Gastroesophageal sphincter (tissue), 4 donors: ENCODE data around the gene NAA80. TPM values are rescaled to one million over a fixed set of nuclear protein-coding genes. Genes with fewer than 3 reads are reported as not detected.

Source experiments
- ATAC-seq: fragments of 150-250 bp; one replicate; pipeline ENCODE4 v1.9.1; 2016; ENCODE audit warnings: mild to moderate bottlenecking, moderate library complexity
- H3K27ac ChIP-seq, 4 donors: fragments of 200-600 bp; sonication (generic) in 3 of 4; 1 replicate in 3 of 4; 2 replicates in 1 of 4; pipeline ENCODE4 v1.5.1; 2016 to 2019
- H3K27me3 ChIP-seq: fragments of 200-600 bp; sonication (generic); one replicate; pipeline ENCODE4 v1.5.1; 2019
- H3K36me3 ChIP-seq, 2 donors: fragments of 200-600 bp; sonication (generic); one replicate each; pipeline ENCODE4 v1.5.1; 2019; ENCODE audit warnings: control low read depth in 1 of 2
- H3K4me1 ChIP-seq, 3 donors: fragments of 200-600 bp; sonication (generic); 1 replicate in 2 of 3; 2 replicates in 1 of 3; pipeline ENCODE4 v1.5.1; 2016 to 2019; ENCODE audit warnings: control low read depth in 2 of 3
- H3K4me3 ChIP-seq, 2 donors: fragments of 200-600 bp; sonication (generic); one replicate each; pipeline ENCODE4 v1.5.1; 2019; ENCODE audit warnings: mild to moderate bottlenecking in 1 of 2, moderate library complexity in 1 of 2
- H3K9me3 ChIP-seq, 3 donors: fragments of 200-600 bp; sonication (generic); one replicate each; pipeline ENCODE4 v1.5.1; 2017 to 2019; ENCODE audit warnings: control low read depth in 2 of 3
- CTCF ChIP-seq, 4 experiments: fragments of 200-600 bp in 2 of 4; fragments of 450-650 bp in 2 of 4; sonication (generic) in 1 of 4; IDR thresholded peaks; one replicate each; pipeline ENCODE4 v1.5.1; 2017 to 2019; ENCODE audit warnings: antibody characterized with exemption in 4 of 4, mild to moderate bottlenecking in 2 of 4, moderate library complexity in 2 of 4
- EP300 ChIP-seq: sonication (generic); formaldehyde crosslinking; IDR thresholded peaks from one replicate; pipeline ENCODE4 v1.6.1; 2017; ENCODE audit warnings: antibody characterized with exemption, mild to moderate bottlenecking
- POLR2A ChIP-seq, 2 donors: fragments of 450-650 bp; IDR thresholded peaks; one replicate each; pipeline ENCODE4 v1.6.1; 2017; ENCODE audit warnings: antibody characterized with exemption in 2 of 2, mild to moderate bottlenecking in 2 of 2, moderate library complexity in 1 of 2
- POLR2AphosphoS5 ChIP-seq: sonication (generic); formaldehyde crosslinking; IDR thresholded peaks from one replicate; pipeline ENCODE4 v1.6.1; 2017; ENCODE audit warnings: antibody characterized with exemption
- WGBS, 2 donors: methylation state at CpG; one replicate each; pipeline ENCODE4 v1.1.5; 2018; ENCODE audit warnings: low coverage in 1 of 2; 5-methylcytosine and 5-hydroxymethylcytosine counted together
- total RNA-seq, 4 donors: library from RNA; depleted of rRNA; stranded (reverse); fragments of >200 nt; gene quantifications; one replicate each; pipeline ENCODE4 v1.1.0, GENCODE V29; 2016

The NAA80 gene
- total RNA-seq, 4 donors from 2014 or later, result 4.2 to 12.3 (median 7.9) TPM

GRCh38 chr3:50339485-50340146 is 40.4 kb upstream of the NAA80 start:
- WGBS, 2 donors, result 74 to 100% methylated on average over 4 to 6 of the region's 14 CpGs
- ATAC-seq, result no peak
- Histone ChIP-seq H3K4me3 (peak overlapping the region in 1 of 2 donors; percentile 65), H3K27ac (peak overlapping the region in 3 of 4 donors; percentile 91 to 99 (median 94)), H3K27me3 (no peaks in the 10 kb centered on the region), H3K4me1 (peaks cover 0 to 72% (median 43%) of the 10 kb centered on the region in 3 donors), H3K36me3 (peaks cover 0 to 3% of the 10 kb centered on the region in 2 donors), H3K9me3 (no peaks in the 10 kb centered on the region)
- TF ChIP-seq POLR2AphosphoS5 (no peak), CTCF (IDR thresholded peaks at IDR 0.05) (no peak), EP300 (no peak), POLR2A (IDR thresholded peaks at IDR 0.05) (no peak)

DNA sequence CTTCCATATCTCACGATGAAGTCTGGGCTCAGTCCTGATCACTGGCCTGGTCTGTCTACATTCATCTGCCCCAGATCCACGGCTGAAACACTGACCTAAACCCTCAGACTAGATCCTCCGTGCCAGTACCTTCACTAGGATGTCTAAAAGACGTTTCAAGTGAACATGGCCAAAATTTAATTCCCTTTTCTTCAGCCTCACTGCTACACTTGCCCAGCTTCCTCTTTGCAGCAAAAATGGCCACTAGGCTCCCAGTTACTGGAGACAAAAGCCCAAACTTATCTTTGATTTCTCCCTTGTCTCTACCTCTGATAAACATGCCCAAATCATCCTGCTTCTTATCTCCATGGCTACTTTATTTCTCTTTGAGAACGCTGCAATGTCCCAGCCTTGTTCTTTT is 39.8 kb upstream of the NAA80 start:
- H3K27ac ChIP-seq, result peak overlapping the region in 3 of 4 donors; percentile 94 to 99 (median 99)
- peaks cover 0 to 78% (median 49%) of the 10 kb centered on the region in 3 donors for H3K4me1 ChIP-seq
- no peak for ATAC-seq
- no peak for TF ChIP-seq POLR2A (IDR thresholded peaks at IDR 0.05)
- no peak for TF ChIP-seq EP300
- WGBS, 2 donors, result 0 to 60% methylated on average over 1 to 5 of the region's 5 CpGs
- H3K36me3 ChIP-seq, result peaks cover 0 to 6% of the 10 kb centered on the region in 2 donors
- H3K9me3 ChIP-seq, result no peaks in the 10 kb centered on the region
- H3K4me3 ChIP-seq, result peak overlapping the region in 1 of 2 donors; percentile 91
- no peaks in the 10 kb centered on the region for H3K27me3 ChIP-seq

DNA sequence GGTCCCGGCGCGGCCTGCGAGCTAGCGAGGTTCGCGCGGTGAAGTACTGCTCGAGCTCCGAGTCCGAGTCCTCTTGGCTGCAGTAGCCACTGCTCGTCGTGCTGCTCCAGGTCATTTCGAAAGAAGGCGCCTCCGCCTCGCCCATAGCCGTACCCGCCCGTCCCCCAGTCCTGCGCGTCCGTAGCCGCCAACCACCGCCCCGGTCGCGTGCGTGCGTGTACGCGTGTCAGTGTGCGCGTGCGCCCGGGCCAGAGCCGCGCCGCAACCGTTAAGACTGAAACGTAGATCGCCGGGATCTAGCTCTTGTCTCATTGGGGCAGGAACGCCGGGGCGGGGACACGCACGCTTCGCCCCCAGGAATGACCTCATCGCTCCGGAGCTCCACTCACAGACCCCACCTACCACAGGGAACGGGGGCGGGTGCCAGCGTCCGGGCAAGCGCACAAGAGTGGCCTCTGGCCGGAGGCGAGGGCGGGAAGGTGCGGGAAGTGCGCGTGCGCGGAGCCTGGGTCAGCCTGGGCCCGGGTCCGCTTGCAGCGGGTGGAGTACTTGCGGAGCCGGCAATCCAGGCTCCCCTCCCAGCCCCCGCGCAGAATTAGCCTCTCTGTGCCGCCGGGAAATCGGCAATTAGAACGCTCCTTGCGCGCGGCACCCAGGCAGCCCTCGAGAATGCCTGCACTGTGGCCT is 38.1 kb upstream of the NAA80 start:
- no peaks in the 10 kb centered on the region for H3K27me3 ChIP-seq
- H3K27ac ChIP-seq, result peak overlapping the region; percentile 81 to 99 (median 96)
- TF ChIP-seq POLR2A (IDR thresholded peaks at IDR 0.05), result peak; percentile 66 to 73
- TF ChIP-seq POLR2AphosphoS5, result peak; percentile 93
- no peak for TF ChIP-seq EP300
- H3K4me1 ChIP-seq, result peaks cover 0 to 95% (median 51%) of the 10 kb centered on the region in 3 donors
- ATAC-seq, result peak; percentile 91
- 0% methylated on average over 4 of the region's 79 CpGs; no CpG with 5 or more reads in 1 of the 2 donors for WGBS, 2 donors
- H3K4me3 ChIP-seq, result peak overlapping the region; percentile 54 to 91
- no peaks in the 10 kb centered on the region for H3K9me3 ChIP-seq
- peaks cover 0 to 11% of the 10 kb centered on the region in 2 donors for H3K36me3 ChIP-seq

GRCh38 chr3:50336452-50337174 is 37.4 kb upstream of the NAA80 start:
- no peak for TF ChIP-seq EP300
- TF ChIP-seq CTCF (IDR thresholded peaks at IDR 0.05), result peak in 1 of 4 experiments; percentile 5
- Histone ChIP-seq H3K27ac (peak overlapping the region; percentile 81 to 99 (median 96)), H3K9me3 (no peaks in the 10 kb centered on the region), H3K4me1 (peaks cover 0 to 94% (median 48%) of the 10 kb centered on the region in 3 donors), H3K4me3 (peak overlapping the region; percentile 54 to 91), H3K27me3 (no peaks in the 10 kb centered on the region), H3K36me3 (peaks cover 0 to 18% of the 10 kb centered on the region in 2 donors)
- no peak for ATAC-seq
- WGBS, 2 donors, result 0% methylated on average over 8 of the region's 31 CpGs; no CpG with 5 or more reads in 1 of the 2 donors

GRCh38 chr3:50334339-50335075 is 35.3 kb upstream of the NAA80 start:
- ATAC-seq, result no peak
- Histone ChIP-seq H3K4me3 (peak overlapping the region in 1 of 2 donors; percentile 4), H3K4me1 (peaks cover 0 to 73% (median 31%) of the 10 kb centered on the region in 3 donors), H3K36me3 (peaks cover 0 to 39% of the 10 kb centered on the region in 2 donors), H3K9me3 (no peaks in the 10 kb centered on the region), H3K27ac (peak overlapping the region; percentile 9 to 99 (median 86)), H3K27me3 (no peaks in the 10 kb centered on the region)
- WGBS, 2 donors, result 55% methylated on average over 4 to 5 of the region's 5 CpGs
- no peak for TF ChIP-seq CTCF (IDR thresholded peaks at IDR 0.05)
- no peak for TF ChIP-seq POLR2AphosphoS5
- TF ChIP-seq POLR2A (IDR thresholded peaks at IDR 0.05), result no peak
- no peak for TF ChIP-seq EP300
